HG03442 (cell line): ENCODE results near the gene NAGK.
"Not testable (repeated sequence)": the region's sequence is repeated elsewhere in the genome, so short reads cannot be mapped to it uniquely, and the experiment has no call there.

Experiments used
- ATAC-seq: cut with Tn5 transposase; IDR thresholded peaks from one replicate; pipeline ENCODE4 v1.9.1; 2021; ENCODE audit warnings: mild to moderate bottlenecking, moderate library complexity; ENCODE audit not compliant: unreplicated experiment

Gene NAGK

DNA sequence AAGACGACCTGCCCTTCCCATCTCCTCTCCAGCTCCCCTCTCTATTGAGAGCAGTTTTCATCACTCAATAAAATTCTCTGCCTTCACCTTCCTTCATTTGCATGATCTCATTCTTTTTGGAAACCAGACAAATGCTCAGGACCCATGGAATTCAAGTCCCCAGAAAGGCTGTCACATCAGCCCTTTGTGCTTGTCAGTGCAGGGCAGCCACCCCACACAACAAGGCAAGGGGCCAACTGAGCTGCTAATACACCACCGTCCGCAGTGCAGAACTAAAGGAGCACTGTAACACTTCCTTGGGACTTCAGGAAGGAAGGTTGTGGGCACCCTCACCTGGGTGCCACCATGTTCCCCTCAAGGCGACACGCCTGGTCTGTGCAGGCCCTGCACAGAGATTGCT, 35.4 kb downstream of the NAGK start:
- ATAC-seq: no peak

DNA sequence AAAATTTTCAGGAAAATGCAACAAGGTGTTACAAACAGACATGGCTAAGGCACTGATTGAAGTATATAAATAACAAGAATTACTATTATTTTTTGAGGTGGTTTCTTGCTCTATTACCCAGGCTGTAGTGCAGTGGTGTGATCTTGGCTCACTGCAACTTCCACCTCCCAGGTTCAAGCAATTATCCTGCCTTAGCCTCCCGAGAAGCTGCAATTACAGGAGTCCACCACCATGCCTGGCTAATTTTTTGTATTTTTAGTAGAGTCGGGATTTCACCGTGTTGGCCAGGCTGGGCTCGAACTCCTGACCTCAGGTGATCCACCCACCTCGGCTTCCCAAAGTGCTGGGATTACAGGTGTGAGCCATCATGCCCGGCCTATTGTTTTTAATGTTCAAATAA, 38.0 kb downstream of the NAGK start:
- ATAC-seq: not testable (repeated sequence)

GRCh38 chr2:71108091-71108490, 39.6 kb downstream of the NAGK start:
- ATAC-seq: no peak

- no peak for ATAC-seq
These were observed 45.4 kb downstream of the NAGK start for GRCh38 chr2:71113843-71114242.

DNA sequence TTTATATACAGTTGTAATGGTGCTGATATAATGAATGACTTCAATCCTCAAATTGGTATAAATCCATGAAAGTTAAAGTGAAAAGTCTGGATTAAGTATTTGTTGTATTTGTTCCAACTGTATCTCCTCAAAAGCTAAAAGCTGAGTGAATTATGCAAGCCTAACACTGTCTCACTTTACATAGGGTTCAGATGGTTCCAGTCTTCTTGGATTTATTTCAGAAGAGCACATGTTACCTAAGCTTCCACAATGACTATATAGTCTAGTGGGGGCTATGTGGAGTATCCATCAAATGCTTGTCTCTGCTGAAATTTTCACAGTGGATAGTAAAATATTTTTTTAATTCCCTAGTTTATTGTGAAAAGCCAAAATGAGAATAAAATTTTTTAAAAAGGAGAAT, 48.6 kb downstream of the NAGK start:
- no peak for ATAC-seq

DNA sequence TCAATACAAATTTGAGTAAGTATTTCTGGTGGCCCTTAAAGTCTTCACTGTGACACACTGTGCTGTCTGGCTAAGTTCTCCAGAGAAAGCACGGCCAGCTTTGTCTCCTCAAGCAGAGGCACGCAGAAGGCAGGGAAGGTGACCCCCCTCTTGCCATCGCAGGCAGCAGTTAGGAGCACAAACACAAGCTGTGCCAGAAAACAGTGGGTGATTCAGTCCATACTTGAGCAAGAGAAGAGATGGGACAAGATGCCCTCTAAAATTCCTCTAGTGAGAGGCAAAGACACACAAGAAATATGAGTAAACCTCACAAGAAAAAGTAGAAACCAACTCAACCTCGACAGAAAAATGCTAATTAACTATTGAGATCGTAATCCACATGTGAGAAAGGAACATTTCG, 51.7 kb downstream of the NAGK start:
- ATAC-seq: no peak

DNA sequence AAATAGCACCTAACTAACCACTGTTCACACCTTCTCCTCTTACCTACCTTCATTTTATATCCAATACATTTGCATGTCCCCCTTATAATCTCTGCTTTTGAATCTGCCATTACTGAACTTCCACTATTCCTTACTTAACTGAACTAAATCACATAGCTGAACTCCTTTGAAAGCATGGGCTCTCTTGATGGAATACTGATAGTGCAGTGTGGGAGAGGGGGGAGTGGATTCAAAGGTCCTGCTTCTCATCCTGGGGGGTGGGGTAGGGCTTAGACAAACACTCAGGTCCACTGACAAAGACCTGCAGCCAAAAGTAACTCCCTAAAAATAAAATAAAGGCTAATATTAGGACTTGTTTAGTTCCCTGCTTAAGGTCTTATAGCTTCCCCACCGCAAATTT, 53.0 kb downstream of the NAGK start:
- no peak for ATAC-seq

DNA sequence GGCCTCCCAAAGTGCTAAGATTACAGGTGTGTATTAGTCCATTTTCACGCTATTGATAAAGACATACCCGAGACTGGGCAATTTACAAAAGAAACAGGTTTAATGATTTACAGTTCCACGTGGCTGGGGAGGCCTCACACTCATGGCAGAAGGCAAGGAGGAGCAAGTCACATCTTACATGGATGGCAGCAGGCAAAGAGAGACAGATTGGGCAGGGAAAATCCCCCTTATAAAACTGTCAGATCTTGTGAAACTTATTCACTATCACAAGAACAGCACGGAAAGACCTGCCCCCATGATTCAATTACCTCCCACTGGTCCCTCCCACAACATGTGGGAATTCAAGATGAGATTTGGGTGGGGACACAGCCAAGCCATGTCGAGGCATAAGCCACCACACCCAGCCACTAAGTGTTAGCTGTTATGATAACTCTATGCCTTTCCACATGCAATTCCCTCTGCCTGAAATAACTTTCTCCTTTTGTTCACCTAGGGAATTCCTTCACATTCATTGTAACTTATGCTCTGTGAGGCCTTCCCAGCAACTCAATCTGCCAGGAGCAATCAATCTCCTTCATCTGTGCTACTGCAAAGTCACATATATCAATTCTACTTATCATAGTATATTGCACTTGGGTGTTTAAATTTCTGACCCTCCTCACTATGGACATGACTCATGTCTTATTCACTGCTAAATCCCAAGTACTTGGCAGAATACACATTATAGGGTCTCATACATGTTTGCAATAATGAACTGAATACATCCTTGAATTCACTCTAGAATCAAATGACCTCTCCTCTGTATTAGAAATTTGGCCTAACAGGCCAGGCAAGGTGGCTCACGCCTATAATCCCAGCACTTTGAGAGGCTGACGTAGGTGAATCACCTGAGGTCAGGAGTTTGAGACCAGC, 54.2 kb downstream of the NAGK start:
- no peak for ATAC-seq

DNA sequence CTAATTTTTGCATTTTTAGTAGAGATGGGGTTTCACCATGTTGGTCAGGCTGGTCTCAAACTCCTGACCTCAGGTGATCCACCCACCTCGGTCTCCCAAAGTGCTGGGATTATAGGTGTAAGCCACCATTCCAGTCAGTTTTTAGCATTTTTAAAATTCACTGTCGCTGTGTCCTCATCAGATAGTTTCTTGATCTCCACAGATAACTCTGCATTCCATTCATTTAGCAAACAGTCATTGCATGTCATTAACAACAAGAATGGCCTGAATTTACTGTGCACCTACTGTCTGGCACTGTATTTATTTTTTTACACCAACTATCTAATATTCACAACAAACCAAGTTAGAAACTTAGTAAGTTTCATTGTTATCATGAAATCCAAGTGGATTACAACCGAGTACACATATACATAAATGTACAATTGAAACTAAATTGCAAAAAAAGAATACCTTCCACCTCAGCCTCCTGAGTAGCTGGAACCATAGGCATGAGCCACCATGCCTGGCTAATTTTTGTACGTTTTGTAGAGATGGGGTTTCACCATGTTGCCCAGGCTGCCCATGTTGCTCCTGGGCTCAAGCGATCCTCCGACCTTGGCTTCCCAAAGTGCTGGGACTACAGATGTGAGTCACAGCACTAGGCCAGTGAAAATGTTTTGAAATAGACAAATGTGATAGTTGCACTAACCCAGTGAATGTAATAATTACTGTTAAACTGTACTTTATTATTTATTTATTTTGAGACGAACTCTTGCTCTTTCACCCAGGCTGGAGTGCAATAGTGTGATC, 57.3 kb downstream of the NAGK start:
- no peak for ATAC-seq

DNA sequence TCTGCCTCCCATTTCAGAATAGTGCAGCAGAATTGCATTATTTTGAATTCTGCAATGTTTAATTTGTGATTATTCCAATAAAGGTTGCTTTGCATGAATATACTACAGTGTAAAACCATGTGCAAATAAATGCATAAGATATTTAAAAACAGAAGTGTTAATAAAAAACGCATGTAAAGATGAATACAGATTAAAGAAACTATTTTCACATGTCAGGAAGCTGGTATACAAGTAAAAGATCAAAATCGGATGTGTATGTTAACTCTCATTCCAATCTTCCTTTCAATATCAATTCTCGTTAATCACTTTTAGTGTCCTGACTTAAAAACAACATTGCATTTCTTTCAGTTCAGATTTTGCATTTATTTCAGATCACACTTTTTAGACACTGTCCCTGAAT, 58.5 kb downstream of the NAGK start:
- ATAC-seq: no peak
